ENCODE measurements around the gene TBC1D5. TPM values are rescaled to one million over a fixed set of nuclear protein-coding genes. Genes with fewer than 3 reads are reported as not detected.
A peak's percentile ranks its signal among the peaks of the same experiment; 100 is the strongest.

Gene TBC1D5
- total RNA-seq, 1 donor, result 145 TPM

DNA sequence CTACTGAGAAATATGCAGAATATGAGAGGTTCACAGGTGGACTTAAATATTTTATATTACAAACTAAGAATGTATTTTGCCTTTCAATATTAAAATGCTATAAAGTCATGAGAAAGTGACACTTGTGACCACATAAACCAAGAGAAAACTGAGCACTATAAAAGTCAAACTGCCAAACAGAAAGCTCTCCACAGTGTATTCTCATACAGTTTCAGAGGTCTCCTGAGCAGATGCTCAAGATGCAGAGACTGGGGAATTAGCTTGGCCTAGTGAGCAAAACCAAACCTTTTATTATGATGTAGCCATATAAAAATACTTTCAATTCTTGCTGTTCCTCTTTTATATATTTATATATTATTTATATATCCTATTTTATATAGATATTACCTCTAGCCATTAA lies 227.8 kb downstream of the TBC1D5 start:
- DNase-seq (ENCODE audit: low read depth), result no peak

DNA sequence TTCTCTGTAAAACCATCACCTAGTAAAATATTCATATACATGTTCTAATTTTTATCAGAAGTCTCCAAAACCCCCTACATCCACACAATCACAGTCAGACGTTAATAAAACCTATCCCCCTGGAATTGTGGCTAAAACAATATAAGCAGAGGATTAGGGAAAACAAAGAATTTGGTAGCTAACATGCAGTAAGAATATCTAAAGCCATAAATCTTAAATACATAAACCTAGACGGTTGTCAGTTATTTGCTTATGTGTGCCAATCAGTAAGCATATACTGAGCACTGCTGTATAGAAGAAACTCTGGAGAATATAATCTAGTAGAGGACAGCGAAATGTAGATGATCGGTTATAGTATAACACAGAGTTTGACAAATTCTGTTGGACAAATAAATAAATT lies 232.2 kb downstream of the TBC1D5 start:
- no peak overlapping the region for H3K4me3 ChIP-seq (ENCODE audit: low read depth, low read length)
- TF ChIP-seq, protein P1, sequence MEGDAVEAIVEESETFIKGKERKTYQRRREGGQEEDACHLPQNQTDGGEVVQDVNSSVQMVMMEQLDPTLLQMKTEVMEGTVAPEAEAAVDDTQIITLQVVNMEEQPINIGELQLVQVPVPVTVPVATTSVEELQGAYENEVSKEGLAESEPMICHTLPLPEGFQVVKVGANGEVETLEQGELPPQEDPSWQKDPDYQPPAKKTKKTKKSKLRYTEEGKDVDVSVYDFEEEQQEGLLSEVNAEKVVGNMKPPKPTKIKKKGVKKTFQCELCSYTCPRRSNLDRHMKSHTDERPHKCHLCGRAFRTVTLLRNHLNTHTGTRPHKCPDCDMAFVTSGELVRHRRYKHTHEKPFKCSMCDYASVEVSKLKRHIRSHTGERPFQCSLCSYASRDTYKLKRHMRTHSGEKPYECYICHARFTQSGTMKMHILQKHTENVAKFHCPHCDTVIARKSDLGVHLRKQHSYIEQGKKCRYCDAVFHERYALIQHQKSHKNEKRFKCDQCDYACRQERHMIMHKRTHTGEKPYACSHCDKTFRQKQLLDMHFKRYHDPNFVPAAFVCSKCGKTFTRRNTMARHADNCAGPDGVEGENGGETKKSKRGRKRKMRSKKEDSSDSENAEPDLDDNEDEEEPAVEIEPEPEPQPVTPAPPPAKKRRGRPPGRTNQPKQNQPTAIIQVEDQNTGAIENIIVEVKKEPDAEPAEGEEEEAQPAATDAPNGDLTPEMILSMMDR (IDR thresholded peaks at IDR 0.05; ENCODE audit: insufficient read depth, low read length), result no peak
- no peak for DNase-seq (ENCODE audit: low read depth)

More for the DNA sequence above, 227.8 kb downstream of the TBC1D5 start:
- no peak overlapping the region for H3K4me3 ChIP-seq (ENCODE audit: low read depth, low read length)
- TF ChIP-seq, protein P1 (IDR thresholded peaks at IDR 0.05; ENCODE audit: insufficient read depth, low read length), result no peak

DNA sequence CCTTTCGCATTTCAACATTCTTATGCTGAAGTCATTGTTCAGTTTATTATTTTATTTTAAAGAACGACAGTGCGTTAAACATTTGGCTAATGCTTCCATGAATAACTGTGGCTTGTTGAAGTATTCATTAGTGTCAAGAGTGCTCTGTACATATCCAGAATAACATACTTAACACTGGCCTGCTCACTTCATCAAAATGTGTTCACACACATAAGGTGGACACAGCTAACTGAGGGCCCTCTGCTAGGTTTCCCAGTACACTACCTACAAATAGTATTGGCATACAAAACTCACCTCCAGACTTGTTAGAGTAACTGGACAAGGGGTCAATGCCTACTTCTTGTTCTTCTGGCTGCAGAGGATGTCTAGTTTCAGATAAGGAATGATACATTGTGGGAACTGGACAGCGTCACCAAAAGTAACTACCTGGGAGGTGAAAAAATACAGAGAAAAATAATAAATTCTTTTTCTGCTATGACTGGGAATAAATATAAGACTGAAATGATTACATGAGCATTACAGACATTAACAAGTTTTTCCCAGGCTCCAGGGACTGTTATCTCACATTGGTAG lies 234.2 kb downstream of the TBC1D5 start:
- no peak for DNase-seq (ENCODE audit: low read depth)
- no peak overlapping the region for H3K4me3 ChIP-seq (ENCODE audit: low read depth, low read length)
- TF ChIP-seq, protein P1 (IDR thresholded peaks at IDR 0.05; ENCODE audit: insufficient read depth, low read length), result no peak

DNA sequence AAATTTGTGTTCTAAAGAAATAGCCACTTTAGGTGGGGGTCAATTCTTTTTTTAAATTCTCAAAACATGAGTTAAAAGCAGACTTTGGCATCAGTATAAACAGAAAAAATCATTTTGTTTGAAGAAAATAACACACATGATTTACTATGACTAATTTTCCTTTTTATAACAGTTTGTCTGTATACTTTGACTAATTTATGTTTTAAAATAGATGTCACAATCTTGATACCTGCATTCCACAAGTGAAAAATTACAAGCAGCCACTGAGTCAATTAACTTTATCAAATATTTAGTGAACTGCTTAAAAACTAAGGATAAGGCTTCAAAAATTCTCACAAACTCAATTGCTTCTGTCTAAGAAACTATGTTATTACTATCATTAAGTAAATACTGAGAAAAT lies 235.0 kb downstream of the TBC1D5 start:
- TF ChIP-seq, protein P1 (IDR thresholded peaks at IDR 0.05; ENCODE audit: insufficient read depth, low read length), result no peak
- H3K4me3 ChIP-seq (ENCODE audit: low read depth, low read length), result no peak overlapping the region
- no peak for DNase-seq (ENCODE audit: low read depth)

DNA sequence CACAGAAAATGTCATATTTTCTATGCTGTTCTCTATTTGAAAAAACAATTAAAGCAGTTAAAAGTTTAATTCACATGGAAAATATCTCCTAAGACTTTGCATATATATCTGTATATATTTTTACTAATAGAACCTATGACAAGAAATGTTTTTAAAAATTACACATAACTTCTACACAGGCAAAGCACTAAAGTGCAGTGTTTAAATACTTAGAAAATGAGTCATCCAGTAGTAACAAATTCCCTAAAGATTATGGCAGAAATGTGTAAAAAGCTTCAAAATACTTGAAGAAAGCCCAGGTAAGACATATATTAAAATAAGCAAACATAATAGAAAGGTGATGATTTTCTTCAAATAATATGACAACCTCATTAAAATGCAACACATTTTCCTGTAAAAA lies 236.6 kb downstream of the TBC1D5 start:
- DNase-seq (ENCODE audit: low read depth), result peak; percentile 51
- H3K4me3 ChIP-seq (ENCODE audit: low read depth, low read length), result no peak overlapping the region
- TF ChIP-seq, protein P1 (IDR thresholded peaks at IDR 0.05; ENCODE audit: insufficient read depth, low read length), result no peak

DNA sequence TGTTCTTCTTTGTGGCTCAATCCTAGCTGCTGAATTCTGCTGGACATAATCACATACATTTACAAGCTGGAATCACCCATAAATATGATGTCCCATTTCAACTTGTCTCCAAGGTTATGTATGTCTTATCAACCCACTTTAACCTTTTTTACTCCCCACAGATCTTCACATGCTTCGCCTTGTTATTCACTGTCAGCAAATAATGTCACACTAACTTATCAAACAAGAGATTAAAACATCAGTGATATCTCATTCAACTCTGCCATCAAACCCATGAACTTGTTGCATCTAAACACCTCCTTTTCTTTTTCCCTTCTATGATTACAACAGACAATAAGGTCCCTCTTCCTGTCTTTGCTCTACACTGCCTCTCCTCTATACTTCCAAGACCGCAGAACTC lies 240.7 kb downstream of the TBC1D5 start:
- no peak for DNase-seq (ENCODE audit: low read depth)
- H3K4me3 ChIP-seq (ENCODE audit: low read depth, low read length), result no peak overlapping the region
- TF ChIP-seq, protein P1 (IDR thresholded peaks at IDR 0.05; ENCODE audit: insufficient read depth, low read length), result no peak

DNA sequence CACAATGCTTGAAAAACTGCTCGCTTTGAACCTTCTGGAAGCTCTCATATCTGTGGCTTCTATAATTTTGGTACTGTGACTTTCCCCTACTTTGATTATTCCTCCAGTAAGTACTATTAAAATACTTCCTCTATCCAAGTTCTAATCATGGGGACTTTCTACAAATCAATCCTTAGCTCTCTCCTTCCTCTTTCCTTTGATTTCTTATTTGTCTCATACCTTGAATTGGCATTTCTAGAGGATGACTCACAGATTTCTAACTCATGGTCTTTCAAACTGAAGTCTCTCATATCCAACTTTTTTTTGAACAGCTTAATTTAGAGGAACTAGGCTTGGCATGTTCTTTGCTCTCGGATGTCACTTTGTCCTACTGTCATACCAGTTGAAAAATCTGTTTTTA lies 241.8 kb downstream of the TBC1D5 start:
- DNase-seq (ENCODE audit: low read depth), result no peak
- no peak overlapping the region for H3K4me3 ChIP-seq (ENCODE audit: low read depth, low read length)
- TF ChIP-seq, protein P1 (IDR thresholded peaks at IDR 0.05; ENCODE audit: insufficient read depth, low read length), result no peak
